Muscle layer of colon (tissue), 2 donors: Measurements from ENCODE around the gene ZHX3.
"Not testable (repeated sequence)": the region's sequence is repeated elsewhere in the genome, so short reads cannot be mapped to it uniquely, and the experiment has no call there.

ENCODE experiments used
- H3K27ac ChIP-seq: one replicate; pipeline ENCODE4 v1.7.0; 2013; ENCODE audit warnings: low read depth, mild to moderate bottlenecking, low read length, moderate library complexity
- H3K27me3 ChIP-seq, 2 donors: one replicate each; pipeline ENCODE4 v1.7.0; 2013; ENCODE audit warnings: low read length in 2 of 2, mild to moderate bottlenecking in 2 of 2; ENCODE audit not compliant: insufficient read depth in 2 of 2, control insufficient read depth in 1 of 2
- H3K36me3 ChIP-seq: one replicate; pipeline ENCODE4 v1.7.0; 2013; ENCODE audit warnings: mild to moderate bottlenecking, low read length; ENCODE audit not compliant: insufficient read depth
- H3K4me1 ChIP-seq: one replicate; pipeline ENCODE4 v1.7.0; 2013; ENCODE audit warnings: mild to moderate bottlenecking, low read length; ENCODE audit not compliant: insufficient read depth
- H3K4me3 ChIP-seq, 2 donors: one replicate each; pipeline ENCODE4 v1.7.0; 2013; ENCODE audit warnings: low read length in 2 of 2, low read depth in 1 of 2, mild to moderate bottlenecking in 1 of 2, moderate library complexity in 1 of 2
- H3K9ac ChIP-seq: one replicate; pipeline ENCODE4 v1.7.0; 2013; ENCODE audit warnings: low read length
- H3K9me3 ChIP-seq: one replicate; pipeline ENCODE4 v1.7.0; 2013; ENCODE audit warnings: mild to moderate bottlenecking, low read length
- donor health status: abdominal sarcoma.
- donor health status: Adenocarcinoma of cecum.

Gene ZHX3

GRCh38 chr20:41329435-41330342 lies 12.2 kb upstream of the ZHX3 start:
- Histone ChIP-seq H3K9me3 (no peaks in the 10 kb centered on the region), H3K4me3 (no peak overlapping the region), H3K27ac (peak overlapping the region; percentile 73), H3K27me3 (no peaks in the 10 kb centered on the region), H3K36me3 (no peaks in the 10 kb centered on the region), H3K9ac (no peak overlapping the region), H3K4me1 (peaks cover 16% of the 10 kb centered on the region)

- no peaks in the 10 kb centered on the region for H3K9me3 ChIP-seq
- peaks cover 16% of the 10 kb centered on the region for H3K4me1 ChIP-seq
- no peaks in the 10 kb centered on the region for H3K27me3 ChIP-seq
- H3K36me3 ChIP-seq = no peaks in the 10 kb centered on the region
- H3K9ac ChIP-seq = no peak overlapping the region
- no peak overlapping the region for H3K4me3 ChIP-seq
- H3K27ac ChIP-seq = no peak overlapping the region
Measured at GRCh38 chr20:41327178-41327577, 9.6 kb upstream of the ZHX3 start.

GRCh38 chr20:41320976-41321375 lies 3.4 kb upstream of the ZHX3 start:
- Histone ChIP-seq H3K9ac (no peak overlapping the region), H3K27me3 (no peaks in the 10 kb centered on the region), H3K27ac (no peak overlapping the region), H3K4me1 (peaks cover 11% of the 10 kb centered on the region), H3K4me3 (no peak overlapping the region), H3K9me3 (no peaks in the 10 kb centered on the region), H3K36me3 (no peaks in the 10 kb centered on the region)

DNA sequence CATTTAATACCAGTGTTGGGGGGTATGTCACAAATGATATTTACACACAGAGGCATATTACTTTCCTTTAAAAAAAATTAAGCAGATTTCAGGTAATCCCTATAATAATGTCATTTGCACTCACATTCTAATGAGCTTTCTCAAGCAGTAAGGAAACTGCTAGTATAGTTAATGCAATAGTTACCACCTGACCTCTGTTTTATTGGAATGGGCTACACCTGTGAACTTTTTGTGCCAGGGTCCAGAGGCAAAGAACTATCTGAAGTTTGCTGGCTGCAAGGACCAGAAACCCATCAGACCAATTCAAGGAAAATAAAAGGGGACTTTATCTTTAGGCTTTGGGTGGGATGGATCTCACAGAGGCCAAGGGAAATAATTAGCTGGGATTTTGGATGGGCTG lies 2.9 kb upstream of the ZHX3 start:
- H3K9ac ChIP-seq = no peak overlapping the region
- no peaks in the 10 kb centered on the region for H3K9me3 ChIP-seq
- H3K4me1 ChIP-seq = peaks cover 13% of the 10 kb centered on the region
- H3K27me3 ChIP-seq = no peaks in the 10 kb centered on the region
- no peak overlapping the region for H3K27ac ChIP-seq
- H3K36me3 ChIP-seq = no peaks in the 10 kb centered on the region
- no peak overlapping the region for H3K4me3 ChIP-seq

- peak overlapping the region; percentile 4 for H3K9ac ChIP-seq
- no peaks in the 10 kb centered on the region for H3K36me3 ChIP-seq
- peak overlapping the region; percentile 45 for H3K27ac ChIP-seq
- H3K27me3 ChIP-seq = no peaks in the 10 kb centered on the region
- H3K4me1 ChIP-seq = peaks cover 21% of the 10 kb centered on the region
- no peaks in the 10 kb centered on the region for H3K9me3 ChIP-seq
- no peak overlapping the region for H3K4me3 ChIP-seq
Measured at GRCh38 chr20:41318271-41318649, 729 bp upstream of the ZHX3 start.

DNA sequence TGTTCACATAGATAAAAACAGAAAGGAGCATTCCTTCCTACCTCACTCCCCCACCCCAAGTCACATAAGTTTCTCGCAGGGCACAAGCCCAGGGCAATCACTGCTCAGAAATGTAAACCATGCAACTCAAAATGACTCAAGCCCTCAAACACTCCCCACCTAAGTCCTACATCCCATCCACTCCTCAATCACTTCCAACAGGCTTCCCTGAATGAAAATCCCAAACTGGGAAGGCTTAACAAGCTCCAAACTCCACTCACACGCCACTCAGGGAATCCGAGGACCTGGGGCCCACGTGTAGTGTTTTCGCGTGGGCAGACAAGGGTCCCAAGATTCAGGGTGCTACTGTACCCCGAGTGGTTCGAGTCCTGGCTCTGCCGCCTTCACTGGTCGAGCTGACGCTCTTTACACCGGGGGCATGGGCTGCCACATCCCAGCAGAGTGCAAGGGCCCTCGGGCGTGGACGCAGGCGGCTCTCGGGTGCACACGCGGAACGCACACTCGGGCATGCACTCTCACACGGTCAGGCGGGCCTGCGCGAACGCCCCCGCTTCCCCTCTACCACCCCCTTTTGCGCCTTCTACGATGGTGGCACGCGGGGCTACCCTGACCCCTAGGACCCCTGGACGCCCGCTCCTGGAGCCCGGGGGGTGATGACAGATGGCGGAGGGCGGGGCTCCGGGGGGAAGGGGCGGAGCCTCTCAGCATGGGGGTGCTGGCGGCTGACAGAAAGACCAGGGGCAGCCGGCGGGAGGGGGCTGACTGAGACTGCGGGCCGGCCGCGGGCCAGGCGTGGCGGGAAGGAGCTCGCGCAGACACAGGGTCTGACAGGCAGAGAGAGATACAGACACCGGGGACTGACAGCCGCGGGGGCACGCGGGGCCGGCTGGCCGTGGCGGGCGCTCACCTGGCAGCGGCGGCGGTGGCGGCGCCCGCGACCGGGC lies 657 bp downstream of the ZHX3 start:
- H3K9ac ChIP-seq = peak overlapping the region; percentile 30
- peak overlapping the region; percentile 85 for H3K27ac ChIP-seq
- peak overlapping the region; percentile 67 to 71 for H3K4me3 ChIP-seq
- no peaks in the 10 kb centered on the region for H3K36me3 ChIP-seq
- no peaks in the 10 kb centered on the region for H3K27me3 ChIP-seq
- peaks cover 21% of the 10 kb centered on the region for H3K4me1 ChIP-seq
- H3K9me3 ChIP-seq = no peaks in the 10 kb centered on the region

DNA sequence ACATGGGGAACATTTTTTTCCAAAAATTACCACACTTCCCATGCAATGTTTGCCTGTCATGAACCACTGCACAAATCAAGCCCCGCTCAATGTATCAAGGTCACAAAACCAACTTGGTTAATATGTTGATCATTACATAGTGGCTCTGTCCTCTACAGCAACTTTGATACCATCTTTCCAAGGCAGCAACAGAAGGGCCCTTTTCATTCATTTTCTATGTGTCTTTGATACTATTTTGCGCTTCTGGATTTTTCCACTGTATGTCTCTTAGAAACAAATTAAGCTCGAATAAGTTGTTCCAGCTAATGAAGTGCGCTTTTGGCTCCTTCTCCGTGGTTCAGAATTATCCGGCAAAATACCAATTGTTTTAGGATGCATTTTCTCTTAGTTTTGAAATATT lies 1.5 kb downstream of the ZHX3 start:
- H3K36me3 ChIP-seq = no peaks in the 10 kb centered on the region
- no peaks in the 10 kb centered on the region for H3K9me3 ChIP-seq
- H3K9ac ChIP-seq = no peak overlapping the region
- H3K4me1 ChIP-seq = peaks cover 21% of the 10 kb centered on the region
- peak overlapping the region; percentile 85 for H3K27ac ChIP-seq
- no peaks in the 10 kb centered on the region for H3K27me3 ChIP-seq
- peak overlapping the region in 1 of 2 donors; percentile 71 for H3K4me3 ChIP-seq

DNA sequence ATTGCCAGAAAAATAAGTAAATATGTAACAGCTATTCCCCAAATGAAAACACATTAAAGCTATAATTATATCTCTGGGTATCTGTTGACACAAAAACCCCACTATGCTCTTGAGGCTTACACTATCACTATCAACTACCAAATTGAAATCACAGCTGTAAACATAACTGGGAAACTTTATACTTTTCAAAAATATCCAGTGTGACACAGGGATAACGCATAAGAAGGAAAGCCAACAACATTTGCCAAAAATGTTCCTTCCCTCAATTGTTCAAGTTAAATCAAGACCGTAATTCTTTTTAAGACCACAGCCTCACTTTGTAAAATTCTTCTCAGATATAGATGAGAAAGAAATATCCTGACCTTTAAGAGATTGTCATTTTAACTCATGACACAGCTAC lies 3.1 kb downstream of the ZHX3 start:
- H3K4me1 ChIP-seq = peaks cover 29% of the 10 kb centered on the region
- no peak overlapping the region for H3K4me3 ChIP-seq
- H3K9ac ChIP-seq = no peak overlapping the region
- no peaks in the 10 kb centered on the region for H3K9me3 ChIP-seq
- peak overlapping the region; percentile 27 for H3K27ac ChIP-seq
- H3K27me3 ChIP-seq = no peaks in the 10 kb centered on the region
- H3K36me3 ChIP-seq = no peaks in the 10 kb centered on the region

GRCh38 chr20:41312009-41312408 lies 5.5 kb downstream of the ZHX3 start:
- H3K4me1 ChIP-seq = peaks cover 39% of the 10 kb centered on the region
- not testable (repeated sequence) for H3K9me3 ChIP-seq, H3K27ac ChIP-seq, H3K4me3 ChIP-seq, H3K36me3 ChIP-seq, H3K27me3 ChIP-seq, H3K9ac ChIP-seq

- Histone ChIP-seq H3K9me3 (no peaks in the 10 kb centered on the region), H3K4me1 (peaks cover 28% of the 10 kb centered on the region), H3K4me3 (no peak overlapping the region), H3K27me3 (no peaks in the 10 kb centered on the region), H3K9ac (no peak overlapping the region), H3K36me3 (no peaks in the 10 kb centered on the region), H3K27ac (no peak overlapping the region)
Measured at GRCh38 chr20:41309817-41310216, 7.7 kb downstream of the ZHX3 start.

DNA sequence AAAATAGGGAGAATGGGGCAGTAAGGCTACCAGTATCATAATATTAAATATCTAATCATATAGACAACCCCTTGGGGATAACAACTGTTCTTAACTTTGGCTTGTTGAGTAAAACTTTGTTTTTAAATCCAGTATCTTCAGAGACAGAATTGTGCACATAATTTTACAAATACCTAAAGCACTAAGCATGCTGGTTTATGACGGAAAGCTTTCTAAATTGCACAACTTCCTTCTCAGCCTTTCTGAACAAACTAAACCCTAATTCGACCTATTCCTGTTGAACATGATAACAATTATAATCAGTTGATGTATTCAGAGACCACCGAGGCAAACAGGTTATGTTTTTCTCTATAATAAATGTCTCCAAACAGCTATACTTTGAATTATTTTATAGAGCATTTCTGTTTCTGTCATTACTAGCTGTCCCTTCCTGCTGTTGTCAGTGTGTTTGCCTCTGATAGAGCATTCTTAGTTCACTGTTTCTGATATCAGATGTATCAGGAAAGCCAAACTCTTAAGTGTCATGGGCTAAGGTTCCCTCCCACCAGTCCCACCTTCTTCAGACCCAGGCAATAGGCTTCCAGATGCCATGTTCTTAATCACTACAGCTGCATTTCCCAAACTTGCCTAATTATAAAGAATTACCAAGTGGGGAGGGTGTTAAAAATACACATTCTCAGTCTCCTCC lies 8.7 kb downstream of the ZHX3 start:
- Histone ChIP-seq H3K9ac (no peak overlapping the region), H3K36me3 (no peaks in the 10 kb centered on the region), H3K27me3 (no peaks in the 10 kb centered on the region), H3K27ac (no peak overlapping the region), H3K4me3 (no peak overlapping the region), H3K4me1 (peaks cover 27% of the 10 kb centered on the region), H3K9me3 (no peaks in the 10 kb centered on the region)
